ENCODE data around the gene PLCD4. TPM values are rescaled to one million over a fixed set of nuclear protein-coding genes. Genes with fewer than 3 reads are reported as not detected.
A peak's percentile ranks its signal among the peaks of the same experiment; 100 is the strongest.

The PLCD4 gene
- total and polyA plus RNA-seq, 10 of the 15 experiments (the other 5 are each of a cell fraction or from before 2014, with no cell fraction given): under 0.01 to 1.5 (median 0.23) TPM; not detected in 2

GRCh38 chr2:218659258-218659987, 51.7 kb downstream of the PLCD4 start, which contains the start of the genes BCS1L and ZNF142:
BCS1L (plus strand) TSS chr2:218659683; CDS start chr2:218660988, 1,305 bp downstream.
ZNF142 (minus strand) TSS chr2:218659623; CDS start chr2:218656429, 3,194 bp downstream.
- FAIRE-seq: peak; percentile 84
- Histone ChIP-seq H3K4me1 (ENCODE audit: control insufficient read depth, insufficient read depth, low read length) (peaks cover 18% of the 10 kb centered on the region), H3K4me3 (peak within 1 kb of the TSS; percentile 96), H3K27ac (ENCODE audit: control insufficient read depth, insufficient read depth) (peak within 1 kb of the TSS; percentile 73), H3K27me3 (replicated peaks in 1 of 2; ENCODE audit: control insufficient read depth in 2 of 2, insufficient read depth in 2 of 2, low read length in 1 of 2) (no peaks in the 10 kb centered on the region), H3K4me2 (ENCODE audit: control insufficient read depth, insufficient read depth) (peak within 1 kb of the TSS; percentile 96), H3K79me2 (ENCODE audit: control insufficient read depth, insufficient read depth, low read length) (peaks cover 29% of the 10 kb centered on the region), H4K20me1 (ENCODE audit: control insufficient read depth, insufficient read depth) (no peaks in the 10 kb centered on the region), H3K9ac (ENCODE audit: control insufficient read depth, insufficient read depth, low read length) (peak within 1 kb of the TSS; percentile 78), H2AFZ (ENCODE audit: control insufficient read depth, low read depth, low read length) (peak within 1 kb of the TSS; percentile 92), H3K36me3 (ENCODE audit: control insufficient read depth in 2 of 2, insufficient read depth in 2 of 2, low read length in 1 of 2) (peaks cover 25 to 36% of the 10 kb centered on the region in 2 experiments; a peak in 3 of 4 replicates), H3K9me3 (replicated peaks; ENCODE audit: control insufficient read depth, insufficient read depth, low read length) (no peaks in the 10 kb centered on the region)
- ATAC-seq: peak; percentile 97
- in situ Hi-C loops (cut with MboI): no loop called here
- ChIA-PET POLR2A (interaction anchor here (0.6 to 3.0 kb wide), 16 partner anchors 9 to 302 kb away, joined by 3 to 22 read pairs (median 4); partner anchors contain the start of genes RNF25, STK36, TTLL4 and USP37), SMC1A (ENCODE audit: uncharacterized antibody, unreplicated experiment) (interaction anchor here (1.0 to 4.4 kb wide), 11 partner anchors 10 to 357 kb away, joined by 3 to 25 read pairs (median 10); partner anchors contain the start of genes RNF25, STK36, TTLL4 and USP37), RAD21 (ENCODE audit: unreplicated experiment) (interaction anchor here (0.7 to 2.4 kb wide), 17 partner anchors 8 to 728 kb away, joined by 3 to 22 read pairs (median 4); partner anchors contain the start of genes AAMP, CTDSP1, DNPEP and PNKD), CTCF (interaction anchor here (0.6 to 4.9 kb wide), 26 partner anchors 10 to 733 kb away, joined by 3 to 48 read pairs (median 4); partner anchors contain the start of genes CATIP, DNPEP, RNF25 and STK36)
- 1% methylated on average over 46 of the region's 49 CpGs for WGBS (ENCODE audit: insufficient coverage, insufficient replicate concordance, low lambda C conversion rate, missing lambda C conversion rate)
- BruUV-seq (replicated peaks): no TSS peak
- DNase-seq (ENCODE audit: low read depth, low spot score): peak; percentile 71
- intact Hi-C loops (cut with micrococcal nuclease; ENCODE audit: unreplicated experiment): loop anchor here (1.0 to 10.0 kb wide), 3 partner anchors 13 to 365 kb away; partner anchors contain the start of genes CTDSP1, RNF25, STK36 and TMBIM1
- TF ChIP-seq BACH1 (IDR thresholded peaks at IDR 0.05; ENCODE audit: borderline replicate concordance) (no peak), GATAD2B (conservative IDR thresholded peaks at IDR 0.05; ENCODE audit: low read depth) (peak; percentile 46; the same call in 1 of the 2 replicates), BCL11A (IDR thresholded peaks at IDR 0.05; ENCODE audit: low read depth, low read length) (no peak), ZBED1 (IDR thresholded peaks at IDR 0.05; ENCODE audit: borderline replicate concordance) (peak; percentile 53; the same call in 1 of the 2 replicates), EP300 (IDR thresholded peaks at IDR 0.05; ENCODE audit: borderline replicate concordance in 1 of 2, control insufficient read depth in 1 of 2, low read depth in 2 of 2, low read length in 2 of 2) (peak in 1 of 2 experiments; percentile 31; a peak in 1 of 4 replicates), ZNF207 (IDR thresholded peaks at IDR 0.05; ENCODE audit: borderline replicate concordance) (no peak), POU2F2 (IDR thresholded peaks at IDR 0.05; ENCODE audit: borderline replicate concordance, low read depth, low read length) (peak; percentile 56; the same call in 1 of the 3 replicates), ZBTB11 (CRISPR knock-in tag; IDR thresholded peaks at IDR 0.05) (no peak), CREM (IDR thresholded peaks at IDR 0.05; ENCODE audit: low read depth) (peak; percentile 65), PKNOX1 (IDR thresholded peaks at IDR 0.05) (peak; percentile 96), CREB1 (IDR thresholded peaks at IDR 0.05; ENCODE audit: low read depth) (peak; percentile 83), RCOR1 (conservative IDR thresholded peaks at IDR 0.05; ENCODE audit: low read depth, low read length) (peak; percentile 64; the same call in 1 of the 2 replicates), ESRRA (IDR thresholded peaks at IDR 0.05; ENCODE audit: low read length) (no peak), SPI1 (IDR thresholded peaks at IDR 0.05; ENCODE audit: borderline replicate concordance, insufficient read depth, low read depth, low read length) (no peak), NBN (IDR thresholded peaks at IDR 0.05) (peak; percentile 73)

All from GM12878 (cell line).